Effector CD8-positive, alpha-beta T cell (primary cell): ENCODE measurements around the gene ATF3.
"Not testable (repeated sequence)": the region's sequence is repeated elsewhere in the genome, so short reads cannot be mapped to it uniquely, and the experiment has no call there.

ENCODE experiments used
- DNase-seq: peaks from one replicate; lab custom pipeline; 2025; lab: John Stamatoyannopoulos, UW

ATF3 gene

DNA sequence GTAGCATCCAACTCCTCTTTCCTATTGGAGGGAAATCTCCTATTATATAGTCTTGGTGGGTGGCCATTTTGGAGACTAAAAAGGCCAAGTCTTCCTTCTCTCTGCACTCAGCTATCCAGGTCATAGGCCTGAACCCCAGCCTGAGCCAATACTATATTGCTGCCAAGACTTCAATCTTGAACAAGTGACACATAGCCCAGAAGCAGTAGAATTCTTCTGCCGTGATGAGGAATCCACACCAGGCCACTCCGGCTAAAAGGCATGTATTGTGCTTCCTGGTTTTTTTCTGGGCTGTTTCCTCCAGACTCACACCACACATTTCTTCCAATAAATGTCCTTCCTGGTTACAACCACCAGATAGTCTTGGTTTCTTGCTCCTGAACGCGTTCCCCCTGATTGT, 43.0 kb downstream of the ATF3 start:
- DNase-seq, result no peak

DNA sequence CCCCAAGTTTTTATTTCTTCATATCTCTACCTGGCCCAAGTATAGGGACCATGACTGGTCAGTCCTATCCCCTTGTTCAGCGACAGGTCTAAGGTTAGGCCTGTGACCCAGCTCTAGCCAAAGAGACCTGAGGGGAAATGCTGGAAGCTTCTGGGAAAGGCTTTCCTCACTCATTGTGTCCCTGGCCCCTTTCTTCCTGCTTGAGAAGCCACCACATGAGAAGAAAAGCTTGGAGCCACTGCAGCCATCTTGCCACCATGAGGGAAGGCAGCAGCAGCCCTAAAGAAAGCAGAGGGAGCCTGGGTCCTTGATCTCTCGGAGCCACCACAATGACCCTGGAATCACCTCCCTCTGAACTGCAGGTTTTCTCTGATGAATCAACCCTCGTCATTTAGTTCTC, 43.4 kb downstream of the ATF3 start:
- DNase-seq, result no peak

DNA sequence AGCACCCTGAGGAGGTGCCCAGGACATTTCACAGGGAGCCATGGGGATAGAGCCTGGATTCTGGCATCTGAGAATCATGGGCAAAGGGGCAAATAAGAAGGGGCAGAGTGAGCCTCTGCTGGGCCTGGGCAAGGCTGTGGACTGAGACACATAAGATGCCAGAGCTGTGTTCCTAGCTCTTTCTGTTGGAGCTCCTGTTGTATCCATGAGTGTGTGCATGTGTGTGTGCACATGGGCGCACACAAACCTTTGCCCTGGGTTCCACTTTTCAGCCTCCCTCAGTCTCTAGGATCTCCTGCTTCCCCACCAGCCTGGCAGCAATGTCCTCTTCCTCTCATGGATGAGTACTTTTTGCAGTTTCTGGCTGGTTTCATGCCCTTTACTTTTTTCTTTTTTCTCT, 44.0 kb downstream of the ATF3 start:
- no peak for DNase-seq

DNA sequence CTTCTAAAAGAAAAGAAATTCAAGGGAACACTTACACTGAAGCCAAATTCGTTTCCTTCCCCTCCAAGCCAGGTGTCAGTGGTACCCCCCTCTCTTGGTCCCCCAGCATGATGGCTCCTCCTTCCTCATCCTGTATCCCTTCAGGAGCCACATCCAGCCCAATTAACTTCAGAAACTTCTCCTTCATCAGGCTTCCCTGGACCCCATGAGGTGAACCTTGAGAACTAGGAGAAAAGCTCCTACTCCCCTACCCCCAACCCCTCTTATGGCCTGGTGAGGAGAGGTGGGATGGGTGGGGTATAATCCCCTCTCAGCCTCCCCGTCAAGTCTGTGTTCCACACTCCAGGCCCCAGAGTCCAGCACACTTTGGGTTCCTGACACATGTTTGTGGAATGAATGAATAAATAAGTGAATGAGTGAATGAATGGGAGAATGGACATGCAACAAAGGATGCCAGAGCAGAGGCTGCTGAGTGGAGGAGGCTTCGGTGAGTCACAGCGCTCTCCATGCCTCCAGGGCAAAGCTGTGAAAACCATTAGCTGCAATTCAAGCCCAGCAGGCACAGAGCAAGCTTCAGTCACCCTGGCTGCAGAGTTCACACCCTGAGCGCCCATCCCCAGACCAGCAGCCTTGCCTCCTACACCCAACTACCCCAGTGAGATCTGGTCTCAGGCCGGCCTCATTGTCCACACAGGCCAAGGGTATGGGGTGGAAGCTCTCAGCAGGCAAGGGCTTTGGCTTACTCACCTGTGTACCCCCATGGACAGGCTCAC, 47.3 kb downstream of the ATF3 start:
- DNase-seq, result no peak

DNA sequence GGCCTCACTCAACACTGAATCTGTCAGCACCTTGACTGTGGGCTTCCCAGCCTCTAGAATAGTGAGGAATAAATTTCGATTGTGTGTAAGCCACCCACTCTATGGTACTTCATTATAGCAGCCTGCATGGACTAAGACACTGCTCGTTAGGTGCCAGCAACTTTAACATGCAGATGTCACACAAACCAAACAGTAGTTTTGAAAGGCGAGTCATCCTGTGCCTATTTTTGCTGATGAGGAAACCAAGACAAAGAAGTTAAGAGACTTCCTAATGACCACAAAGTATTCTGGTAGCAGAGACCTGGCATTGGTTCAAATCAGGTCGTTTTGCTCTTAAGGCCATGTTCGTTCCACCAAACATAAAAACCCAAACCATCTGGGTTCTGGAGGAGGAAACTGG, 48.2 kb downstream of the ATF3 start:
- DNase-seq, result no peak

DNA sequence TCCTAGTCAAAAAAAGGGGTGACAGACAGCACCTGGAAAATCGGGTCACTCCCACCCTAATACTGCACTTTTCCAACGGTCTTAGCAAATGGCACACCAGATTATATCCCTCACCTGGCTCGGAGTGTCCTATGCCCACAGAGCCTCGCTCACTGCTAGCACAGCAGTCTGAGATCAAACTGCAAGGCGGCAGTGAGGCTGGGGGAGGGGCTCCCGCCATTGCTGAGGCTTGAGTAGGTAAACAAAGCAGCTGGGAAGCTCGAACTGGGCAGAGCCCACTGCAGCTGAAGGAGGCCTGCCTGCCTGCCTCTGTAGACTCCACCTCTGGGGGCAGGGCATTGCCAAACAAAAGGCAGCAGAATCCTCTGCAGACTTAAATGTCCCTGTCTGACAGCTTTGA, 49.7 kb downstream of the ATF3 start:
- not testable (repeated sequence) for DNase-seq

DNA sequence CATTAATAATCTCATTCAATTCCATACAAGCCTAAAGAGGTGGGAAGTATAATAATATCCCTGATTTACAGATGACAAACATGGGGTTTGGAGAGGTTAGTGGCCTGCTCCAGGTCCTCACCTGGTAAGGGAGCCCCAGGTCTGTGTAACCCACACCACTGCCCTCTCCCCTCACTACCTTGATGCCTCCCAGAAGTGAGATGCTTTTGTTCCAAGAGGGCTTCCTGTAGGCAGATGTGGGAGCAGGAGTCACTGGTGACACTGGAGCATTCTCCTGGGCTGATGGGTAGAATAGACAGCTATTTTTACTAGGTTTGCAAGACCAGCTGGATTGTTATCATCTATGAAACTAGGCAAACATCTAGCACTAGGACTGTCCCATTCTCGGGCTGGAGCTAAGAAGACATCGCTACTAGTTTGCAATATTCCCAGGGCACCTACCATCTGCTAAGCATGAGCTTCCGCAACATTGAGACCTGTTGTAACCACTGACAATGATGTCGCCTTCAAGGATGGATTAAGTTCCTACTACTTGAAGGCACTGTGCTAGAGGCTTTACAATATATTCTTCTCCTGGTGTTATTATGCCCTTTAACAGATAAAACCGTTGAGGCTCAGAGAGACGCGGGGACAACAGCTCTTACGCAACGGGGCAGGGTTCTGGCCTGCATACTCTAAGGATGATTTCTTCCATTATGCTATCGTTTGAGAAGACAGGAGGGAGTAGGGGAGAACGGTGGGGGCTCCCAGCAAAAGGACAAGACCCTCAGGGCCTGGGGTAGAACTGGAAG, 56.0 kb downstream of the ATF3 start:
- DNase-seq, result no peak

DNA sequence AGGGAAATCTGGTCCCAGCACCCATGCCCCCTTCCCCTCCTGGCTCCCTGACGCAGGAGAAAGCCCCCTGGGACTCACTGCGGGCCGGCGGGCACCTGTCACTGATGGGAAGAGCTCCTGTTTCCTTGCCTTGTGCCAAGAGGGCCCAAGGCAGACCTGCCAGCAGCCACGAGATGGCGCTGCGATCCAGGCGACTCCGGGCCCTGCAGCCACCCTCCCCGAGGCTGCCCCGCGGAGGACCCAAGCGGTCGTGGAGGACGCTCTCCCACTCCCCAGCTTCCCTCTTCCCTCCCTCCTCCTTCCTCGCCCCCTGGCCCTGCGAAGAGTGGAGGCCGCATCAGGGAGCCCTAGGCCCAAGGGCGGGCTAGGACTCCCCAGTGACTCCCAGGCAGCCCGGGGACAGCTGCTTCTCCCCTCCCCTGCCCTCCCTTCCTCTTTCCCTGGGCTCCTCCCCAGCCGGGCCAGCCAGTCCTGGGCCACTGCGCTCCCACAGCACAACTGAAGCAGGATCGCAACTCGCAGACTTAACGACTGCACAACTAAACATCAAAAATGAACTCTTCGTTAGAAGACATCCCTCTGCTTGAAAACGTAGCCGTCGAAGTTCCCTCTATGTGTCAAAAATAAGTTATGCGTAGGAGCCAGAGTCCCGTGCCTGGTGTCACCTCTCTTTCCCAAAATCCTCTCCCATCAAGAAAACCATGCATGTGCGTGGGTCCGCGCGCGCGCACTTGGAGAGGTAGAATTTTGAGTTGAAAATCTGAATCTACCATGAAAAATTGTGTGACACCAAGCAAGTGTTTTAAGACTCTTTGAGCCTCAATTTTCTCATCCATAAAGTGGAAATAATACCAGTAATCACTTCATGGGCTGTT, 56.9 kb downstream of the ATF3 start:
- DNase-seq, result peak; percentile 63

DNA sequence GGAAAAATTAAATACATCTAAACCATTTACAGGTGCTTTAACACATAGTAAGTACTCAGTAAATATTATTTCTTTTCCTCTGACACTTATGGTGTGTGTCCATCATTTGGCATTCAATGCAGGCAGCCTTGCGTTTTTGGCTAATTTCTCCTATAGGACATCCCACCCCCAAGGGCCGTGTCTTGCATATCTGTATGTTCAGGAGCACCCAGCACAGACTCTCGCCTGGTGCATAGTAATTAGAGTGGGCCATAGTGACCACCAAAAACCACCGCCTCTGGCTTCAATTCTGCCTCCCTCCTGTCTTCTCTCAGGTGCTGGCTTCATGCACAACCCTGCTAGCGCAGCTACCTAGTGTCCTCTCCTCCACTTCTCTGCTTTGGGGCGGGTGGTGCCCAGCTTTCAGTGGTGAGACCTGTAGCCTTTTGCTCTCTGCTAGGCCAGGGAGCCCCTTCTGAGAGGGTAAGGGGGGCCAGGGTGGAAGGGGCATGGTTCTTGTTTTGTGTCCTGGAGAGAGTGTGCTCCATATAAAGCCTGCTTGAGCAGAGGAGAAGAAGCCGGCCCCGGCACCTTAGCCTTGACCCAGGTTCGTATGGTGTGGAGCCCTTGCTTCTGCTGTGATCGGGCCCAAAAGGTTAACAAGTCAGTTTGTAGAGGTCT, 57.7 kb downstream of the ATF3 start:
- DNase-seq, result no peak

DNA sequence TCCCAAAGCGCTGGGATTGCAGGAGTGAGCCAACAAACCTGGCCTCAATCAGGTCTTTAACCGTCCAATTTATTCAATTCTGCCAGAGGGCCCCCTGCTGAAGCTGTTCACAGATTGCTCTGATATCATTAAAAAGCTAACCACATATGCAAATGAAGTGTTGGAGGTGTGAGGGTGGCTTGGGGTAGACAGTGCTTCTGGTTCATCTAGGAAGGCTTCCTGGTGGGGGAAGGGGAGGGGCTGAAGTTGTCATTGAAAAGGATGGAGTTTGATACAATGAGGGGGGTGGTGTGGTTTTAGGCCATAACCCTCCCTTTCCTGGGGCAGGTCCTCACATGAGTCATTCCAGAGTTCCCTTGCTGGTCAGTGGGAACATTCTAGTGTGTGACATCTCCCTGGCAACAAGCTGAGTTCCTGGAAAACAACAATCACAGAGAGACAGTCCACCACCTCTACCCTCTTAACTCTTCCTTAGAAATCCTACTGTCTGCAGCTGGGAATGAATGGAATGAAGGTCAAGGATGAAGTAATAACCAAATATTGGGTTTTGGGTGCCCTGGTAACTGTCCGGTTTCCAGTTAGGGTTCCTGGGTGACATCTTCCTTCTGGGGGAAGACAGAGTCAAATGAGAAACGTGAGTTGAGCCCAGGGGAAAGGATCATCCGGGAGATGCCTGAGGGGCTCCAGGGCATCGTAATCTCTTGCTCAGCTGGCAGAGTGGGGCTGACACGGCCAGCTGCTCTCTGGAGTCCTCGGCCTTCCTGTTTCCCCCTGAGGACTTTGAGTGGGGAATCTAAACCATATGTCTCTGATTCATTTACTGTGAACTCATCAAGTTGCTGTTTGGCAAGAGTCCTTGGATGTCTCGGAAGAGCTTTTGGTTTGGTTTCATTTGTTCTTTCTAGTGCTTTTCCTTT, 58.9 kb downstream of the ATF3 start:
- no peak for DNase-seq

DNA sequence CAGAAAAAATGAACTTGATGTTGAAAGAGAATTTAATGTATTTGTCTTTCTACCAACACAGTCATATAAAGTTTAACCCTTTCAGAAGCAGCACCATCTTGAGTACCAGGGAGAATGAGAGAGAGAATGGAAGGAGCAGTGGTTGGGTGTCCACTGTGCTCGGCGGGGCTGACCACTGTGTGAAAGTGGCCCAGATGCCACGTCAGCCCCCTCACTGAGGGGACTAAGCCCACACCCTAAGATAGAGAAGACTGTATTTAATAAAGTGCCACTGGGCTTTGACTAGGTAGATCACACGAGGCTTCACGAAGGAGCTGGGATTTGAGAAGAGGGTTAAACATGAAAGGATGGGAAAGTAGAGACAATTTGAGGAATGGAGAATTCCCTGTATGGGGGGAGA, 59.9 kb downstream of the ATF3 start:
- DNase-seq, result no peak

DNA sequence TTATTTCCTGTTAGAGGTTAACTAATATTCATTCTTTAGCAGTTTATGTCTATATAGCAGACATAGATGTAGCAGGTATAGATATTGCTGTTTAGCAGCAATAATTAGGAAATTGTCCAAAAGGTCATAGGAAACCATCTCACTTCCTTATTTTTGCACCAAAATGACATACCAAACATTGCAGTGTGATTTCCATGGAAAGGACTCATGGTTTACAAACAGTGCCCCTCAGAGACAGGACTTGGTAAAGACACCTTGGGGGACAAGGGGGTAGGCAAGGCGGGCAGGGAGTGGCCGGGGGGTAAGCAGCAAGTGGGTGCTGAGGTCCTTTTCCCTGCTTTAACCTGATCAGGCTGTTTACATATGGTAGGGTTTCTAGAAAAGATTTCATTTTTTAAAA, 60.5 kb downstream of the ATF3 start:
- DNase-seq, result no peak

DNA sequence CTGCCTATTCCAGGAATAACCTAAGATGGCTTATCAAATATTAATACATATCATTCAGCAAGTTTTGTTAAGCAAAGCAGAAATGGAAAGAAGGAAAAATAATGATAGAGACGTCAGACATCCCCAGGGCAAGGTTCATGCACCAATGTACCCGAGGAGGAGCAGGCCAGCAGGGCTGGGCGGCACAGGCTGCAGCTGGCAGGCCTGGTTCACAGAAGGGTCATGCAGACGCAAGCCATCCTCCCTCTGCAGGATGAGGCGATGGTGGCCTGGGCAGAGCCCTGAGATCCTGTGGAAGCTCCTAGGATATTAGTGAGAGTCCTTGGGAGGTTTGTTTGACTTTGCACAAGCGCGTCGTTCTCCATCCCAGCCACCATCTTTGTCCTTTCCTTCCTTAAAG, 61.0 kb downstream of the ATF3 start:
- DNase-seq, result no peak

DNA sequence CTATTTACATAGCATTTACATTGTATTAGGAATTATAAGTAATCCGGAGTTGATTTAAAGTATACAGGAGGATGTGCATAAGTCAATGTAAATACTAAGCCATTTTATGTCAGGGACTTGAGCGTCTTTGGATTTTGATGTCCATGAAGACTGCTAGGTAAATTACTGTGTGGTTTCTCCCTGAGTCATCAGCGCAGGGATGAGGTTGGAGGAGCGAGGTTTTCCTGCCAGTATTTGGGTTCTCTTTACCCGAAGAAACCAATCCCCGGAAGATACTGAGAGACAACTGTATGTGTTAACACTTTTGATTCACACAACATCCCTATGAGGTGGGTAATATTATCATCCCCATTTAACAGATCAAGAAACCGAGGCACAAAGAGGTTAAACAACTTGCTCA, 61.7 kb downstream of the ATF3 start:
- DNase-seq, result no peak
